Fibroblast of upper back skin (primary cell): Measurements from ENCODE around the gene DHX30.
"Not testable (repeated sequence)": the region's sequence is repeated elsewhere in the genome, so short reads cannot be mapped to it uniquely, and the experiment has no call there.

Experiments
- DNase-seq: peaks from one replicate; pipeline ENCODE4 v3.0.0-alpha.2; 2013

The DHX30 gene

DNA sequence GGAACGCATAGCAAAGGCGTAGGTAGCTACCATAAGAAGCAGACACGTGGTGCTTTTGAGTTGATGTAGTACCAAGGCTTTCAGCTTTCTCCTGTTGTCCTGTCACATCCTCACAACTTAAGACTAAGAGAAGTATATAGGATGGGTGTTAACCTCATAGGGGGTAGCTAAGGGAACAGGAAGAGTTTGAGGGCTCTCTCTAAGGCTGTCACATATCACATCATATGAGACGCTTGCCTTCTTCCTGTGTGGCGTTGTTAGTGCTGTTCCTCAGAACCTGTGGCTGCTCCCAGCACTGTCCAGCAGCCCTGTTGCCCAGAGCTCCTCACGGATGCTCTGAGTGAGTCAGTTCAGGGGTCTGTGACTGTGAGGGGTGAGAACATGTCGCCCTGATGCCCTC, 14.7 kb downstream of the DHX30 start:
- no peak for DNase-seq

DNA sequence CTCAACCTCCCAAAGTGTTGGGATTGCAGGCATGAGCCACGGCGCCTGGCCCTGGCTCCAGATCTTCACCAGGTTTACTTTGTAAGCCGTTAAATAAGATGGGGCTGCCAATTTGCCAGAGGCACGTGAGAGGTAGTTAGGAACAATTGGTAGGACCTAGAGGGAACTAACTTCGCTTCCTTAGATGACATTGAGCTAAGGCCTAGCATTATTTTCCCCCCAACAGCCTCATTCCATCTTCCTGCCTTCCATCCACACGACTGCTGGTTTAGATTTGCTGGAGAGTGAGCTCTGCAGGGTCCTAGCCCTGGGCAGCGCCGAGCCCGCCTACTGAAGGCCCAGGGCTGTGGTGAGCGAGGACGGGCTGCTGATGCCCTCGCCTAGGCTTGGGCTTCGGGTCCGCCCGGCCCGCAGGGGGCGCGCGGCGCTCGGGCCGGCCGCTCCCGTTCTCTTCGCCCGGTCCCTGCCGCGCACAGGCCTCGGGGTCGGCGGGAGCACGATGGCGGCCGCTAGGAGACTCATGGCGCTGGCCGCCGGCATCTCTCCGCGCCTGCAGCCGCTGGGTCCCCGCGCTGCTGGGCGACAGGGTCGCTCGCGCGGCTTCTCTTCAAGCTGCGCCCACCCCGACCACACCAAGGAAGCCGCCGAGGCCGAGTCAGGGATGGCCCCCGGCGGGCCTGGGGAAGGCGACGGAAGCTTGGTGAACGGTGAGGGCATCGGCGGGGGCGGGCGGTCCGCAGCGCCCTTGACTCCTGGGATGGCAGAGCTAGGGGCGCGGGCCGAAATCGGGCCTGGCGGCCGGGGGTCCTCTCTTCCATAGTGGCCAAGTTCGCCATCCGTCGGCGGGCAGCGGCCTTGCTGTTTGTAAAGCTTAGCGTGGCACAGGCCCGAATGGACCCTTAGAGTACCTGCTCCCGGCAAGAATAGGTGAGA, 21.9 kb downstream of the DHX30 start:
- DNase-seq: peak; percentile 82

DNA sequence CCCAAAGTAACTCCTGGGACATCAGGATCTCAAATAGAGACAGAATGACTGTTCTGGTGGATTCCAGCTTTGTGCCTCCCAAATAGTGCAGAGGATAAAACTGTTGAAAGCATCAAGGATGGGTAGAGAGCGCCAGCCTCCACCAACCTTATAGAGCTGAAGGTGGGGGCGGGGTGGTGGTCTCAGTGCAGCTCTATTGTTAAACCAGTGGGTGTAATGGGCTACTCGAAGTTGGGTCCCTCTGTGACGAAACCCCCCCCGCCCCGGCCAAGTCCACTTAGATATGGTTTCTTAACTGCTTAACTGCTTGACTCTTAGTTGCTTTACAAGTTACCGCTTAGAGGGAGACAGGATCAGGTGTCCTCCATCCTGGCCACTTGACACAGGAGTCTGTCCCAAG, 22.7 kb downstream of the DHX30 start:
- no peak for DNase-seq

DNA sequence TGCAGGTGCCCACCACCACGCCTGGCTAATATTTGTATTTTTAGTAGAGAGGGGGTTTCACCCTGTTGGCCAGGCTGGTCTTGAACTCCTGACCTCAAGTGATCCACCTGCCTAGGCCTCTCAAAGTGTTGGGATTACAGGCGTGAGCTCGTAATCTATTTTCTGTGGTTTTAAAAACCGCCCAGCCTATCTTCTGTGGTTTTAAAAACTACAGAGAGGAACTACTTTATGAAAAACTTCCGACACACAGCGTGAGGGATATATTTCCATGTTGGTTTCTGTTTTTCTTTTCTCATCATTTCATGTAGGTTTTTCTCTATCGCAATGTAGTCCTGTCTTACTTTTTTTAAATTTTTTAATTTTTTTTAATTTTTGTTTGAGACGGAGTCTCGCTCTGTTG, 26.5 kb downstream of the DHX30 start:
- not testable (repeated sequence) for DNase-seq

DNA sequence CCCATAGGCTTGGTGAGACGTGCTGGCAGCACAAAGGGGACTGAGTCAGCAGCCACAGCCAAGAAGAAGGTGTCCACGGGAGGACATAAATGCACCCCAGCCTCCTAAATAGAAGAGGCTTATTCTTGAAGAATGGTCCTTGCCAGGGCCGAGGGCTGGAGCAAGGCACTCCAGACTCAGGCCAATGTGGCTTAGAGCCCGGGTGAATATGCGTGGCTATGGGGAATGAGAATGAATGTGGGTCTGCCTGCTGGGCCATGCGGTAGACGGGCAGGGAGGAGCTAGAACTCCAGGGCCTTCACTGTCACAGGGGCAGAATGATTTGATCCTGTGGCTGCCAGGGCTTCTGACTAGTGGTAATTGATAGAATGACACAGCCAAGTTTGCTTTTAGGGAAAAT, 34.0 kb downstream of the DHX30 start:
- no peak for DNase-seq

DNA sequence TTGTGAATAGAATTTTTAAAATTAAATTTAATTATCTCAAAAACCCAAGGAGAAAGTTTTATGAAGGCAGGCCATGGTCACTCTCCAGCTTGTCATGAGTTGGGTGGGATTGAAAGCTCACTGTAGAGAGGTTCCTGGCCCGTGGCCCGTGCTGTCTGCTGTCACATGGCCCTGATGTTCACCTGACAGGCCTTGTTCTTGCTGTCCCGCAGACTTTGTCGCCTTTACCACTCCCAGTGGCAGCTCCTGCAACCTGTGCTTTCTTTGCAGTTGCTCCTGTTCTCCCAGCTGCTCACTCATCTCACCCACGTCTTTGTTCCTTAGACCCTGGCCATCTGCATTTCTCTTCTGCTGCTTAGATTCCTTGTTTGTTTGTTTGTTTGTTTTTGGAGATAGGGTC, 35.6 kb downstream of the DHX30 start:
- DNase-seq: no peak

DNA sequence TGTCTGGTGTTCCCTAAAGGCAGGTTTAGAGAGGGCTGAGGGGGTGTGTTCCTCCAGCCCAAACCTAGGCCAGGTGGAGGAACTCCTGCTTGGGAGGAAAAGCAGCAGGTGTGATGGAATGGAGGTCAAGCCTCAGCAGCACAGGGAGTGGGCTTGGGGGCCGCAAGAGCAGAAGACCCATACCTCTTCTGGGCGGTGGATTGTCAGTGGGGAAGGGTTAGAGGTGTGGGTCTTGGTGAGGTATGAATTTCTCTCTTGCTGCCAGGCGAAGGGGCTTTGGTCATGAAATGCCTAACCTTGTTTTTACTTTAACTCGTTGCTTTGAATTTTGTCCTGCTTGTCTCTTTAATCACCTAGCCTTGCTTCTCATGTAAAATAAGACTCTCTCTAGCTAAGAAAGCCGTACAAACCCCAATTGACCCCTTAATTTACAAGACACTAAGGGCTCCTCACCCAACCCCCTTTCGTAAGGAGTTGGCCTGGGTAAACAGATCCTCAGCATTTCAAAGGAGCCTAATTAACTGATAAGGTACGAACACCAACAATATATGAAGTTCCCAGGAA, 38.9 kb downstream of the DHX30 start:
- DNase-seq: no peak

DNA sequence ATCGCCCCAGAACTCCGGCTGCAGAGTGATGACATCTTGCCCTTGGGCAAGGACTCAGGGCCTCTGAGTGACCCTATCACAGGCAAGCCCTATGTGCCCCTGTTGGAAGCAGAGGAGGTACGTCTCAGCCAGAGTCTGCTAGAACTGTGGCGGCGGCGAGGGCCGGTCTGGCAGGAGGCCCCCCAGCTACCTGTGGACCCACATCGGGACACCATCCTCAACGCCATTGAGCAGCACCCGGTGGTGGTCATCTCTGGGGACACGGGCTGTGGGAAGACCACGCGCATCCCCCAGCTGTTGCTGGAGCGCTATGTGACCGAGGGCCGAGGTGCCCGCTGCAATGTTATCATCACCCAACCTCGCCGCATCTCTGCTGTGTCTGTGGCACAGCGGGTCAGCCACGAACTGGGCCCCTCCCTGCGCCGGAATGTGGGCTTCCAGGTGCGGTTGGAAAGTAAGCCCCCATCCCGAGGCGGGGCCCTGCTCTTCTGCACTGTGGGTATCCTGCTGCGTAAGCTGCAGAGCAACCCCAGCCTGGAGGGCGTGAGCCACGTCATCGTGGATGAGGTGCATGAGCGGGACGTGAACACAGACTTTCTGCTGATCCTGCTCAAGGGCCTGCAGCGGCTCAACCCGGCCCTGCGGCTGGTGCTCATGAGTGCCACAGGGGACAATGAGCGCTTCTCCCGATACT, 43.4 kb downstream of the DHX30 start:
- DNase-seq: no peak

DNA sequence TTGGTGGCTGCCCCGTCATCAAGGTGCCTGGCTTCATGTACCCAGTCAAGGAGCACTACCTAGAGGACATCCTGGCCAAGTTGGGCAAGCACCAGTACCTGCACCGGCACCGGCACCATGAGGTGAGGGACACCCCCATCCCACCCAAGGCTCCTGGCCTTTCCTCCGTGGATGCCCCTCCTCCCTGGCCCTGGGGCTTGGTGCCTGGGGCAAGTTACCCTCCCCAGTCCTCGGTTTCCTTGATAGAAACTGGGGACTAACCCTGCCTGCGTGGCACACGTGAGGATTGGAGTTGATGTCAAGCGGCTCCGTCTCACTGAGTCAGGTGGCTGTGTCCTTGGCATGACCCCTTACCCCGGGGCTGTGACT, 43.9 kb downstream of the DHX30 start:
- no peak for DNase-seq

DNA sequence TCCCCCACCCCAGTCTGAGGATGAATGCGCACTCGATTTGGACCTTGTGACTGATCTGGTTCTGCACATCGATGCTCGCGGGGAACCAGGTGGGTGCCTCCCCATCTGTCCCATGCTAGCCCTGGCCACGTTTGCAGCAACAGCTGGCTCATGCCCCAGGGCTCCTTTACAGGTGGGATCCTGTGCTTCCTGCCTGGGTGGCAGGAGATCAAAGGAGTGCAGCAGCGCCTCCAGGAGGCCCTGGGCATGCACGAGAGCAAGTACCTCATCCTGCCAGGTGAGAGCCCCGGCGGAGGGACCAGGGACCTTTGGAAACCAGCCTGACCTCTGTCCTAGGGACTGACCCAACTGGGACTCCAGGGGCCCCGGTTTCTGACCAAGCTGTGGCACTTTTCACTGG, 44.3 kb downstream of the DHX30 start:
- DNase-seq: no peak

DNA sequence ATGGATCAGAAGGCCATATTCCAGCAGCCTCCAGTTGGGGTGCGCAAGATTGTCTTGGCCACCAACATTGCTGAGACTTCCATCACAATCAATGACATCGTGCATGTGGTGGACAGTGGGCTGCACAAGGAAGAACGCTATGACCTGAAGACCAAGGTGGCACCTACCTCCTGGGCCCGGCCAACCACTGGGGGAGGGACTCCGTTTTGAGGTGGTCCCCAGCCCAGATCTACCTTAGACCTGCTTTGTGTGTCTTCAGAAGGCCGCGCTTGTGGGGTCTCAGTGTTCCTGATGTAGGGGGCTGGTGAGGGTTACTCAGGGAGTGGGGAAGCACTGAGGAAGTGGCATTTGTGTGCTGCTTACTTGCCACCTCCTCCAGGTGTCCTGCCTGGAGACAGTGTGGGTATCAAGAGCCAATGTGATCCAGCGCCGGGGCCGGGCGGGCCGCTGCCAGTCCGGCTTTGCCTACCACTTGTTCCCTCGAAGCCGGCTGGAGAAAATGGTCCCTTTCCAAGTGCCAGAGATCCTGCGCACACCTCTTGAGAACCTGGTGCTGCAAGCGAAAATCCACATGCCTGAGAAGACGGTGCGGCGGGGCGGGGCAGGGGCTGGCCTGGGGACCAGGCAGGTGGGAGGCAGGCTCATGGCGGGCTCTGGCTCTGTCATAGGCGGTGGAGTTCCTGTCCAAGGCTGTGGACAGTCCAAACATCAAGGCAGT, 45.0 kb downstream of the DHX30 start:
- no peak for DNase-seq

DNA sequence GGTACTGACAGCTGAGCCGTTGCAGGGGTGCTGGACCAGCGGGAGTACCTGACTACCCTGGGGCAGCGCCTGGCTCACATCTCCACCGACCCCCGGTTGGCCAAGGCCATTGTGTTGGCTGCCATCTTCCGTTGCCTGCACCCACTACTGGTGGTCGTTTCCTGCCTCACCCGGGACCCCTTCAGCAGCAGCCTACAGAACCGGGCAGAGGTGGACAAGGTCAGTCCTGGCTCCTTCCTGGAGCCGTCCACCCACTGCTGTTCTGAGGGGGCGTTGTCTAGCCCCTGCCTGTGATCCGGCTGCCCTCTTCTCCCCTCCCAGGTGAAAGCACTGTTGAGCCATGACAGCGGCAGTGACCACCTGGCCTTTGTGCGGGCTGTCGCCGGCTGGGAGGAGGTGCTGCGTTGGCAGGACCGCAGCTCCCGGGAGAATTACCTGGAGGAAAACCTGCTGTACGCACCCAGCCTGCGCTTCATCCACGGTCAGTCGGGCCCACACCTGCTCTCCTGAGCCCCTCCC, 45.7 kb downstream of the DHX30 start:
- DNase-seq: no peak

DNA sequence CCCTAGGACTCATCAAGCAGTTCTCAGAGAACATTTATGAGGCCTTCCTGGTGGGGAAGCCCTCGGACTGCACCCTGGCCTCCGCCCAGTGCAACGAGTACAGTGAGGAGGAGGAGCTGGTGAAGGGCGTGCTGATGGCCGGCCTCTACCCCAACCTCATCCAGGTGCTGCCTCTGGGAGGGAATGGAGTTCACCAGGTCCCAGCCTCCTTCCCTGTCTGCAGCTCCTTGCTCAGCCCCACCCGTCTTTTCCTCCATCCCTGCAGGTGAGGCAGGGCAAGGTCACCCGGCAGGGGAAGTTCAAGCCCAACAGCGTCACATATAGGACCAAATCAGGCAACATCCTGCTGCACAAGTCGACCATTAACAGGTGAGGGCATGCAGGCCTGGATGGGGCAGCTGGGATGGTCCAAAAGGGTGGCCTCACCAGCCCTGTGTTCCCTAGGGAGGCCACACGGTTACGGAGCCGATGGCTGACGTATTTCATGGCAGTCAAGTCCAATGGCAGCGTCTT, 46.3 kb downstream of the DHX30 start:
- no peak for DNase-seq

DNA sequence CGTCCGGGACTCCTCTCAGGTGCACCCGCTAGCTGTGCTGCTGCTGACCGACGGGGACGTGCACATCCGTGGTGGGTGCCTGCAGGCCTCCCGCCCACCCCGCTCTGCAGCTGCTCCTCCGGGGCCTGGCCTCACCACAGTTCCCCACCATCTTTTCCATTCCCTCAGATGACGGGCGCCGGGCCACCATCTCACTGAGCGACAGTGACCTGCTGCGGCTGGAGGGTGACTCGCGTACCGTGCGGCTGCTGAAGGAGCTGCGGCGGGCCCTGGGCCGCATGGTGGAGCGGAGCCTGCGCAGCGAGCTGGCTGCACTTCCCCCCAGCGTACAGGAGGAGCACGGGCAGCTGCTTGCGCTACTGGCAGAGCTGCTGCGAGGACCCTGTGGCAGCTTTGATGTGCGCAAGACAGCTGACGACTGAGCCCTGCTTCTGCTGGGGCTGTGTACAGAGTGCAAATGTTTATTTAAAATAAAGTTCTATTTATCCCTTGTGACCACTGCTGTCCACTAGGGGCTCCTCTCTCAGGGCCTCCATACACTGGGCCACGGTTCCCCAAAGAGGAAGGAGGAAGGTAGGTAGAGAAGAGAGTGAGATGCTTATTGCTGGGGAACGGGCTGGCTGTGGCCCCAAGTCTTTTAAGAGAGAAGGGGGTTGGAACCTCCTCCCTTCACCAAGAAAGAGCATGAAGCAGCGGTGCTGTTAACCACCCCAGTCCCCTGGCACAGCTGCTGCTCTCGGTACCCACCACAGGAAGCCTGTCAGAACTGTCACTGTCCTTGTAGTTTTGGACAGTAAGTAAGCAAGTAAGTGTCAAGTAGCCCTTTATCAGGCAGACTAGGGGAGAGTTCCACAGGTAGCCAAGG, 47.0 kb downstream of the DHX30 start:
- DNase-seq: peak; percentile 28

DNA sequence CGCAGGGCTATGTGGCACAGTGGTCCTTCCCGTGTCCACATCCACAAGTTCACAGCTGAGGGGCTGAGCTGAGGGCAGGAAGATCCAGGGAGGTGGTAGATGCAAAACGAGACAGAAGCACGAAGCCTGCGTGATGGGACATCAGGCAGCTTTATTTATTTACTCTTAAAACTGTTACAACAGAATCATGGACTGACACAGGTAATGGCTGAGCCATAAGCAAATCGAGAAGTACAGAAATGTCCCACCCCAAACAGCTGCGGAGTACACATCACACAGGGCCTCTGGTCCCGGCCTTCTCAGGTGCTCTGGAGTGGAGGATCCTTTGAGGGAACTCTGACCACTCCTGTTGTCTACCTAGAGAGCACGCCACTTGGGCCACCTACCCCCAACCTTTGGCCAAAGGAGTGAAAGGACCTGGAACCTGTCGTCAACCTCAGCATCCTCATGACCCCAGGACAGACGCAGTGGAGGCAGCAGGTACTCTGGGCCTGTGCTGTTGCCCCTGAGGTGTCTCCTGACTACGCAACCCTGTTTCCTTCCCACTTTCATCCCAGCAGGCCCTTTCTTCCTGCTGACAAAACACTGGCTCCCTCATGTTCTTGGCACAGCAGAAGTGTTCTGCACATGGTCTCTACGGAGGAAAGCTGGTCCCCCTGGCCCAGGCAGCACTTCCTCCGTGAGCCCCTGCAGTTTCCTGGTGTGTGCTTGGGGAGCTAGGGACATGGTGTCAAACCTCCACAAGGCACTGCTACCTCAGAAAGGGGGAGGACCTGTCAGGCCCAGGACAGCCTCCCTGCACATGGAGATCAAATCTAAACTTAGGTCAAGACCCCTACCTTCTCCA, 47.8 kb downstream of the DHX30 start:
- DNase-seq: no peak

DNA sequence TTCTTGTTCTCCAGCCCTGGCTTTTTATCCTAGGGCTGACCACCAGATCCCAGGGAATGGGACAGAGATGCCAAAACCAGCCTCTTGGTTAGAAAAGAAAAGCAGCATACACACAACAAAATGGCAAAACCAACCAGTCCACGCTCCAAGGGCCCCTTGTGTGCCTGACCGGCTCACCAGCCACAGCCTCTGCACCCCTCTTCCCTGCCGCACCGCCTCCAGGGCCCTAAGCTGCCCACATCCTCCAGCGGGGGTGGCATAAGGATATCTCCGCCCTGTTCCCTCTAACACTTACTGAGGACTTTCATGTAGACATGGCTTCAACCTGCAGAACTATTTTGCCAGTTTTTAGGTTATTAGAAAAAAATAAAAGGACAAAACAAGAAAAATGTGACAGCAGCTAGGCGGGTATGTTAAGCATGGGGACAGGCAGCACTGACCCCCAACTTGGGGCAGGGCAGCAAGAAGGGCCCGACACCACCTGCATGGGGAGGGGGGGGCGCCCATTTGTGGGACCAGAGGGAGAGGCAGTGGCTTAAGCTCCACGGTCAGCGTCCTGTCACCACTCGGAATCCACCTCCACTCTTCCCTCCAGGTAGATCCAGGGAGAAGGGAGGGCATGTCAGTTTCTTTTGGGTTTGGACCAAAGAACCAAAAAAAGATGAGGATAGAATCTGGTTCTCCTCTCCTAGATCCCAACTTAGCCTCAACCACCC, 49.1 kb downstream of the DHX30 start:
- no peak for DNase-seq

DNA sequence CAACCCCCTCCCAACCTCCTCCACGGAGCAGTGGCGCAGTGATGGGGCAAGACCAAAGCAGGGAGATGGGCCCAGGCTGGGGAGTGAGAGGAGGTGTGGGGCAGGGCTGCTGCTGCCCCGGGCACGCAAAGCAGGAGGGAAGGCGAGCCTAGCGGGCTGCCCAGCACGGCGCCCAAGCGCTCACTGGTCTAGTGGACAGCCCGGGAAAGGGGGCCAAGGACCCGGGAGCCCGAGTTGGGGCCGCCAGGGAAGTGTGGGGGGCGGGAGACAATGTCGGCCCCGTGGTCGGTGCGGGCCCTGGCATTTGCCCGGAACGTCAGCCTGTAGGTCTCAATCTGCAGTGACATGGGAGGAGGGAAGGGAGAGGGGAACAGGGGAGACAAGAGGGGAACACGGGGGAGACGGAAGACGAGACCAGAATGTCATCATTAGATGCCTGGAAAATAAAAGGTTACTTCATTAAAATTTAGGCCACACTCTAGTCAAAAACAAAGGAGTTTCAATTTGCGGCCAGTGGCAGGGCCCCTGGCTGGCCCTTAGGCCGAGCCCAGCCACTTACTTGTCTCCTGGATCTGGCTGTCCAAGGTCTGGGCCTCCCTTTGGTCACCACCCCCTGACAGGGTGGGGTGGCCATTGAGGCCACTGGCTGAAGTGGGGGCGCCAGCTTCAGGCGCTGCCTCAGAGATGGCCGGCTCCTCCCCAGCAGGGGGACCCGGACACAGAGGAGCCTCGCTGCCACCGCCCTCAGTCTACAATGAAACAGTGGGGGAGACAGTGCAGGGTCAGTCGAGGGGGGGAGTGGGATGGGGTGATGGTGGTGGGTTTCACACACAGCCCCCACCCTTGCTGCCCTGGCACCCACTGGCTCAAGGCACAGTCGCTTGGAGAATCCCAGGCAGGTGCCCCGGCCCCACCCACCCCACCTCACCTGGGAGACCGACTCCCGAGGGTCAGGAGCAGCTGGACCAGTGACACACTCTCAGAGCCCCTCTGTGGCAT, 50.0 kb downstream of the DHX30 start:
- no peak for DNase-seq

DNA sequence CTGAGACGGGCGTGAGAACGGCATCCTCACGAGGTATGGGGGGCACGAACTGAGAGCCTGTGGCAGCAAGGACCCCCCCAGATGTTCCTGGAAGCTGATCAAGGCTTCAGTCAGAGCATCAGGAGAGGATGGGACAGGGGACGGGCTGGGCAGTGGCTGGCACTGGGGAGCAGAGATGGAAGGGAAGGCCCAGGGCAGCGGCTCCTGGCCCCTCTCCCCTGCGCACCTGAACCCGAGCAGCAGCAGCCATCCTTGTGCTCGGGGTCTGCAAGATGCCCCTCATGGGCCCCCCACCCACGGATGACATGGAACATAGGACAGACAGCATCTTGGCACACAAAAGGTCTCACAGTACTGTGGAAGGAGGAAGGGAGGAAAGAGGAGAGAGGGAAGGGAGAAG, 51.3 kb downstream of the DHX30 start:
- DNase-seq: no peak
